NT2/D1 (cell line): Measurements from ENCODE around the gene MFAP1.

ENCODE experiments used
- DNase-seq: peaks from one replicate; pipeline ENCODE4 v3.0.0-alpha.2; 2011; ENCODE audit warnings: low read depth, low spot score
- H3K27me3 ChIP-seq: 2 replicates; pipeline ENCODE4 v1.6.0; 2011; ENCODE audit warnings: mild to moderate bottlenecking; ENCODE audit not compliant: insufficient read length, insufficient read depth
- H3K36me3 ChIP-seq: 2 replicates; pipeline ENCODE4 v1.6.1; 2011; ENCODE audit warnings: mild to moderate bottlenecking, low read length, mixed read lengths; ENCODE audit not compliant: insufficient read depth, insufficient read length
- H3K4me1 ChIP-seq: 2 replicates; pipeline ENCODE4 v1.5.1; 2011; ENCODE audit not compliant: insufficient read depth, insufficient read length
- H3K4me3 ChIP-seq: 2 replicates; pipeline ENCODE4 v1.5.1; 2011; ENCODE audit warnings: low read depth; ENCODE audit not compliant: insufficient read length
- H3K9ac ChIP-seq: 2 replicates; pipeline ENCODE4 v1.6.0; 2011; ENCODE audit warnings: low read depth; ENCODE audit not compliant: insufficient read length
- H3K9me3 ChIP-seq: 2 replicates; pipeline ENCODE4 v1.5.1; 2011; ENCODE audit warnings: mild to moderate bottlenecking, low read length; ENCODE audit not compliant: insufficient read depth
- SUZ12 ChIP-seq: IDR thresholded peaks from 2 replicates; pipeline ENCODE4 v1.6.1; 2011; ENCODE audit not compliant: insufficient read length, insufficient read depth; ENCODE audit errors: extremely low read depth
- YY1 ChIP-seq: IDR thresholded peaks from 2 replicates; pipeline ENCODE4 v1.6.1; 2011; ENCODE audit not compliant: insufficient read length, insufficient read depth
- ZNF274 ChIP-seq: IDR thresholded peaks from 2 replicates; pipeline ENCODE4 v1.6.1; 2011; ENCODE audit warnings: mild to moderate bottlenecking, low read depth, low read length

Gene MFAP1

GRCh38 chr15:43769584-43770228 is 54.8 kb downstream of the MFAP1 start:
- no peak for TF ChIP-seq SUZ12
- no peak for TF ChIP-seq YY1
- no peak for TF ChIP-seq ZNF274
- DNase-seq, result no peak
- Histone ChIP-seq H3K27me3 (no peaks in the 10 kb centered on the region), H3K4me3 (no peak overlapping the region), H3K9ac (no peak overlapping the region), H3K36me3 (peaks cover 92% of the 10 kb centered on the region), H3K4me1 (no peaks in the 10 kb centered on the region), H3K9me3 (no peaks in the 10 kb centered on the region)

DNA sequence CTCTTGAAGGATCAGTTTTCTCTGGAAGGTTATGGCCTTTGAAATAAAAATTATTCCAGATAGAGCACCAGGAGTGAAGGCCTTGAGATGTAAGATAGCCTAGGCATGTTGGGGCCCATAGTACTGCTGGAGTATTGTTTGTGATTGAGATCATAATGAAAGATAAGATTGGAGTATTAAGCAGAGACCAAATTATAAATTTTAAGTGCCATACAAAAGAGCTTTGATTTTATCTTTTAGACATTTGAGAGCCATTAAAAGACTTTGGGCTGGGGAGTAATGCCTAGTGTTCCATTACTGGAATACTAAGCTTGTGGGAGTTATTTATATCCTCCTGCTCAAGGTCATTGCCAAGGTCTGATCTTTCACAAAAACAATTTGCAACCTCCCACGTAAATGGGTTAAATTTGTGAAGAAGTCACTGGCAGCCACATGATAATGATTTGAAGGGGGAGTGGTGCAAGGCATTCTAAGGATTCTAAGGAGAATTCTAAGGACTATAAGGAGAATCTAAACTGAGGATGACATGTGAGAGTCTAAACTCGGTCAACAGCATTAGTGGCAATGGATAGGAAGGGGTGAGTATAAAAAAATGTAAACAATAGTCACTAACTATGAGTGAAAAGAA is 60.6 kb downstream of the MFAP1 start:
- Histone ChIP-seq H3K4me1 (no peaks in the 10 kb centered on the region), H3K27me3 (no peaks in the 10 kb centered on the region), H3K4me3 (no peak overlapping the region), H3K36me3 (peaks cover 81% of the 10 kb centered on the region), H3K9ac (no peak overlapping the region), H3K9me3 (no peaks in the 10 kb centered on the region)
- no peak for DNase-seq
- TF ChIP-seq ZNF274, result no peak

DNA sequence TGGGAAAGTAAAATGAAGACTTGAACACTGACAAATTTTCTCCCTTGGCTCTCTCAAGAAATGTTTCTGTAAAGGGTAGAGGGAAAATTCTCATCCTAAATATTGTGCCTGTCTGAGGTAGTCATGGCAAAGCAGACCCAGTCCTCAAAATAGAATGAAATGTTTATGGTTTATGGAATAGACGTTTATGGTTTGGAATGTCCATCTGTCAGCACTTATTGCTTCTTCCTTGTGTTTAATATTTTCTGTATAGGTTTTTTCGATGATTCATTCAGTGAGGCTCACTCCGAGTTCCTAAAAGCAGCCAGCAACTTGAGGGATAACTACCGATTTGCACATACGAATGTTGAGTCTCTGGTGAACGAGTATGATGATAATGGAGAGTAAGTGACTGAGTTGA is 61.7 kb downstream of the MFAP1 start:
- TF ChIP-seq SUZ12, result no peak
- peaks cover 79% of the 10 kb centered on the region for H3K36me3 ChIP-seq

More for the DNA sequence above, 61.7 kb downstream of the MFAP1 start:
- Histone ChIP-seq H3K9ac (no peak overlapping the region), H3K9me3 (no peaks in the 10 kb centered on the region), H3K4me3 (no peak overlapping the region), H3K27me3 (no peaks in the 10 kb centered on the region), H3K4me1 (no peaks in the 10 kb centered on the region)
- no peak for DNase-seq
